ENCODE data around the gene ZP2. TPM values are rescaled to one million over a fixed set of nuclear protein-coding genes. Genes with fewer than 3 reads are reported as not detected.

The ZP2 gene
- total RNA-seq (2022; extraction: Qiagen RNA extraction; ENCODE audit: low read depth) = not detected in 5 replicates

GRCh38 chr16:21211486-21211885 lies at the start of gene ZP2:
Gene ZP2, minus strand, starts transcription at chr16:21211574. Its CDS starts 27 bp downstream, at chr16:21211547.

GRCh38 chr16:21233521-21234150 lies 22.3 kb upstream of the ZP2 start, which contains the start of gene ANKS4B:
Gene ANKS4B, plus strand, starts transcription at chr16:21233699. Its CDS starts 39 bp downstream, at chr16:21233738.

DNA sequence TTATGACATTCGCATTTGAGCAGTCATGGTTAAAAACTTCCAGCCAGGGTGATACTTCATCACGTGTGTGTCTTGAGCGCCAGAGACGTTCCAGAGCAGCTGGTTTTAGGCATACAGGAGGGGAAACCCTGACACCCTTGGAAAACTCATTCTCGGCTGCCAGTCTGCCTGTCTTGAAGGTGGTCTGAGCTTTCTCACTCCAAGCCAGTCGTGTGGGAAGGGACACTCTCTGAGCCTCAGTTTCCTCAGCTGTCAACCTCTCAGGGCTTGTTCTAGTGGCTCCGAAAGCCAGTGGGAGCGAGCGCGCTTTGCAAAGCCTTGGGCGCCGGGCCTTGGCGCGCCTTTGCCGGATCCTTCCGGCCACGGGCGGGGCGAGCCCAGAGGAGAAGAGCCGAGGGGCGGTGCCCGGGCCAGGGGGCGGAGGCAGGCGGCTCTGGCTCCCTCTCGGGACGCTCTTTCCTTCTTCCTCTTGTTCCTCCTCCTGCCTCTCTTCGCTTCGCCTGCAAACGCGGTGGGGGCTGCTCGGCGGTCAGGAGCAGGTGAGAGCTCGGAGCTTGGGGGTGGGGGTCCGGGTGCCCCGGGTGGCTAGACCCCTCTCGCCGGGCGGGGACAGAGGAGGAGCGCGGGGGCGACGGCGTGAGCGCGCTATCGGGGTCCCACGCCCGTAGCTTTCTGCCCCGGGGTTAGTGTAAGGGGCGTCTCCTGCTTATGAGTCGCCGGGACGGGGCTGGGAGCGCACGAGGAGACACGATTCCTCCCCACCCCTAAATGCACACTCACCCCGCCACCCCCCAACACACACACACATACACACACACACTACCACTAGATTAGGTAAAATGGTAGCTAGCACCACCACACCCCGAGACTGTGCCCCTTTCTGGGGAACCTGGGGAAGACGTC lies 52.9 kb downstream of the ZP2 start, which contains the start of gene LDAF1:
Gene LDAF1 (plus strand): TSS at position 467 of the 903 bp plus-strand sequence. CDS start 2,509 bp downstream, outside the sequence.

DNA sequence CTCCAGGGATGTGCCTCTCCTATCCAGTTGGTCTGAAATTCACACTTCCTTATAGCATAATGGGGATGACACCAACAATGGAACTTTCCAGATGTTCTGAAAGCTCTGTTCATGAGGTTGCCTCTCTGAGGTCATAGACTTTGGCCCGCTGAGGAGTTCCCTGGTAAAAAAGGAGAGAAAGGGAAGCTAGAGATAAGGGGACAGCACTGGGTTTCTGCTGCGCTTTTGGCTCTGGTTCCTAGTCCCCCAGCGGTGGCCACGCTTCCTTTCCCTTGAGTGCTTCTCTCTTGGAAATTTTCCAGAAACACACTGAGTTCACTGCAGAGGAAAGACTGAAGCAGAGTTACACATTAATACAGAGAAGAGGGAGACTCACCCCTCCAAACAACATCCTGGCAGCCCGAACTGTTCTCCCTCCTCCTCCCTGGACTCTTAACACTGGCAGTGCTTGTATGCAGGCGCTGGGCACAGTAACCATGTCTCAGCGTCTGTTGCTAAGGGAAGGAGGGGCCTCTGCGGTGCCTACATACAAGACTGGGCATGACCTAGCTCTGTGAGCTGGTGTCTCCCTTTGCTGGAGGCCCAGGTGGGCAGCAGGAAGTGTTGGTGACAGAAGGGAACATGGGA lies 60.9 kb downstream of the ZP2 start, which contains the start of gene DNAH3:
Gene DNAH3 (minus strand): TSS at position 472 of the 627 bp plus-strand sequence. CDS start 527 bp downstream, outside the sequence.

Other genes with a start within 250 kb of the ZP2 start
- gene DNAH3, start 60.7 kb downstream of the ZP2 start, total RNA-seq (2022; extraction: Qiagen RNA extraction; ENCODE audit: low read depth) = 0.06 to 0.19 TPM (median 0.17 TPM) in 5 replicates
- gene LDAF1, start 52.9 kb downstream of the ZP2 start, total RNA-seq (2022; extraction: Qiagen RNA extraction; ENCODE audit: low read depth) = 16.4 to 25.2 TPM (median 20.6 TPM) in 5 replicates
- 0.06 to 0.23 TPM (median 0.14 TPM) in 5 replicates for gene ANKS4B, start 22.1 kb upstream of the ZP2 start, total RNA-seq (2022; extraction: Qiagen RNA extraction; ENCODE audit: low read depth)
- gene CRYM, start 66.7 kb upstream of the ZP2 start, total RNA-seq (2022; extraction: Qiagen RNA extraction; ENCODE audit: low read depth) = 1.3 to 2.3 TPM (median 1.7 TPM) in 5 replicates